ENCODE measurements around the gene ADGRL2. TPM values are rescaled to one million over a fixed set of nuclear protein-coding genes. Genes with fewer than 3 reads are reported as not detected.
"Not testable (repeated sequence)": the region's sequence is repeated elsewhere in the genome, so short reads cannot be mapped to it uniquely, and the experiment has no call there.

ADGRL2 gene
- total and polyA plus RNA-seq, 9 donors = 55.0 to 83.5 (median 66.1) TPM

DNA sequence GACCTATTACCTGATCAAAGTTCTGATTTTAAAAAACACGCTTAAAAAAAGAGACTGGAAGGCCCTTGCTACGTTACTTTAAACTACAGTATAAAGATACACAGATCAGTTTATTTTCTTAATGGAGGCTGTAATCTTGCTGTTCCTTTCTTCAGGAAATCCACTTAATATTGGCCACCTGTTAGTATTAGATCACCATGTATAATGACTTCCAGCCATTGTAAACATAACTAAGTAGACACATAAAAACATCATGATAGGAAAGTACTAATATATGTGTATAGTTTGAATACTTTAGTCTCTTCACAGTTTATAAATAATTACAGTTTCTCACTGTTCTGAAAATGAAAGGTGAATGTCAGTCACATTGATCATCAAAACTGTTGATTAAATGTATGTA is 68.6 kb downstream of the ADGRL2 start:
- Histone ChIP-seq H3K4me1 (ENCODE audit: insufficient read depth) (peaks cover 2% of the 10 kb centered on the region), H3K27ac (no peak overlapping the region), H3K9me3 (no peaks in the 10 kb centered on the region), H3K36me3 (no peaks in the 10 kb centered on the region), H3K4me3 (no peak overlapping the region), H3K27me3 (no peaks in the 10 kb centered on the region)
- DNase-seq = no peak
- 53 to 65% (median 63%) methylated on average over 2 of the region's 2 CpGs for WGBS, 3 donors
- intact Hi-C loops (cut with DNase I) = no loop called here
- TF ChIP-seq POLR2A (IDR thresholded peaks at IDR 0.05) (no peak), EP300 (IDR thresholded peaks at IDR 0.05) (no peak)
- TF ChIP-seq, protein P1, sequence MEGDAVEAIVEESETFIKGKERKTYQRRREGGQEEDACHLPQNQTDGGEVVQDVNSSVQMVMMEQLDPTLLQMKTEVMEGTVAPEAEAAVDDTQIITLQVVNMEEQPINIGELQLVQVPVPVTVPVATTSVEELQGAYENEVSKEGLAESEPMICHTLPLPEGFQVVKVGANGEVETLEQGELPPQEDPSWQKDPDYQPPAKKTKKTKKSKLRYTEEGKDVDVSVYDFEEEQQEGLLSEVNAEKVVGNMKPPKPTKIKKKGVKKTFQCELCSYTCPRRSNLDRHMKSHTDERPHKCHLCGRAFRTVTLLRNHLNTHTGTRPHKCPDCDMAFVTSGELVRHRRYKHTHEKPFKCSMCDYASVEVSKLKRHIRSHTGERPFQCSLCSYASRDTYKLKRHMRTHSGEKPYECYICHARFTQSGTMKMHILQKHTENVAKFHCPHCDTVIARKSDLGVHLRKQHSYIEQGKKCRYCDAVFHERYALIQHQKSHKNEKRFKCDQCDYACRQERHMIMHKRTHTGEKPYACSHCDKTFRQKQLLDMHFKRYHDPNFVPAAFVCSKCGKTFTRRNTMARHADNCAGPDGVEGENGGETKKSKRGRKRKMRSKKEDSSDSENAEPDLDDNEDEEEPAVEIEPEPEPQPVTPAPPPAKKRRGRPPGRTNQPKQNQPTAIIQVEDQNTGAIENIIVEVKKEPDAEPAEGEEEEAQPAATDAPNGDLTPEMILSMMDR (IDR thresholded peaks at IDR 0.05) = no peak

DNA sequence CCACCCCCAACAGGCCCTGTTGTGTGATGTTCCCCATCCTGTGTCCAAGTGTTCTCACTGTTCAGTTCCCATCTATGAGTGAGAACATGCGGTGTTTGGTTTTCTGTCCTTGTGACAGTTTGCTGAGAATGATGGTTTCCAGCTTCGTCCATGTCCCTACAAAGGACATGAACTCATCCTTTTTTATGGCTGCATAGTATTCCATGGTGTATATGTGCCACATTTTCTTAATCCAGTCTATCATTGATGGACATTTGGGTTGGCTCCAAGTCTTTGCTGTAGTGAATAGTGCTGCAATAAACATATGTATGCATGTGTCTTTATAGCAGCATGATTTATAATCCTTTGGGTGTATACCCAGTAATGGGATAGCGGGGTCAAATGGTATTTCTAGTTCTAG is 70.4 kb downstream of the ADGRL2 start:
- H3K9me3 ChIP-seq; DNase-seq; H3K4me1 ChIP-seq (ENCODE audit: insufficient read depth); H3K36me3 ChIP-seq; H3K27ac ChIP-seq; intact Hi-C loops (cut with DNase I); H3K27me3 ChIP-seq; H3K4me3 ChIP-seq: not testable (repeated sequence)
- 97 to 100% (median 97%) methylated on average over 3 of the region's 3 CpGs for WGBS, 3 donors

DNA sequence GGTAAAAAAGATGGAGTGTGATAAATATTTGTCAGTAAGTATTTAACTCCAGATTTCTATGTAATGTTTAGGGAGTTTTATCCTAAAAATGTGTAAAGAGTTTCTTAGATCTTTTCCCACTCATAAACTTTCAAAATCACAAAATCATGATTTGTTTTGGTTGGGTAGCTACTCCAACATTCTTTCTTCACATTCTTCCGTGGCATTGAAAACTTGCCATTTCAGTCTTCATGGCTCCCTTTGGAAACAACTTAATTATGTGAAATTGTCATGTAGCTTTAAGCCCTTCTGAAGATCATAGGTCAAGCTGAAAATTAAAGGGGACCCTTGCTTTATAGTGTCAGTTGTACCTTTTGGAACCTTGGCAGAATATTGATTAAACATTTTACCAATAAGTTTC is 73.2 kb downstream of the ADGRL2 start:
- no peak overlapping the region for H3K4me3 ChIP-seq
- DNase-seq = no peak
- intact Hi-C loops (cut with DNase I) = no loop called here
- no peaks in the 10 kb centered on the region for H3K36me3 ChIP-seq
- H3K4me1 ChIP-seq (ENCODE audit: insufficient read depth) = peaks cover 8% of the 10 kb centered on the region
- 8 to 21% (median 11%) methylated on average over 1 of the region's 1 CpG for WGBS, 3 donors
- H3K27me3 ChIP-seq = no peaks in the 10 kb centered on the region
- H3K27ac ChIP-seq = no peak overlapping the region
- TF ChIP-seq, protein P1 (IDR thresholded peaks at IDR 0.05) = no peak
- TF ChIP-seq EP300 (IDR thresholded peaks at IDR 0.05) (no peak), POLR2A (IDR thresholded peaks at IDR 0.05) (no peak)
- no peaks in the 10 kb centered on the region for H3K9me3 ChIP-seq

DNA sequence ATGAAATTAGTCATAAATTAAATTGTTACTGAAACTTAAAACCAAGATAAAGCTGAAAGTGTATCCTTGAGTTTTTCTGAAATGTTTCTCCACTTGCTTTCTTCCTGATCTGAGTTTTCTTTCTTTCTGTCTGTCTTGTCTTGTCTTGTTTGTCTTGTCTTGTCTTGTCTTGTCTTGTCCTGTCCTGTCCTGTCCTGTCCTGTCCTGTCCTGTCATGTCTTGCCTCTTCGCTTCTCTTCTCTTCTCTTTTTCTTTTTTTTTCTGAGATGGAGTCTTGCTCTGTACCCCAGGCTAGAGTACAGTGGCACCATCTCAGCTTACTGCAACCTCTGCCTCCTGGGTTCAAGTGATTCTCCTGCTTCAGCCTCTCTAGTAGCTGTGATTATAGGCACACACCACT is 73.7 kb downstream of the ADGRL2 start:
- no peak for DNase-seq
- Histone ChIP-seq H3K36me3 (no peaks in the 10 kb centered on the region), H3K9me3 (no peaks in the 10 kb centered on the region), H3K4me3 (no peak overlapping the region), H3K27me3 (no peaks in the 10 kb centered on the region), H3K4me1 (ENCODE audit: insufficient read depth) (peaks cover 8% of the 10 kb centered on the region), H3K27ac (no peak overlapping the region)
- TF ChIP-seq, protein P1 (IDR thresholded peaks at IDR 0.05) = no peak
- TF ChIP-seq EP300 (IDR thresholded peaks at IDR 0.05) (no peak), POLR2A (IDR thresholded peaks at IDR 0.05) (no peak)
- WGBS, 3 donors = 93 to 100% (median 96%) methylated on average over 1 of the region's 1 CpG
- intact Hi-C loops (cut with DNase I) = no loop called here

DNA sequence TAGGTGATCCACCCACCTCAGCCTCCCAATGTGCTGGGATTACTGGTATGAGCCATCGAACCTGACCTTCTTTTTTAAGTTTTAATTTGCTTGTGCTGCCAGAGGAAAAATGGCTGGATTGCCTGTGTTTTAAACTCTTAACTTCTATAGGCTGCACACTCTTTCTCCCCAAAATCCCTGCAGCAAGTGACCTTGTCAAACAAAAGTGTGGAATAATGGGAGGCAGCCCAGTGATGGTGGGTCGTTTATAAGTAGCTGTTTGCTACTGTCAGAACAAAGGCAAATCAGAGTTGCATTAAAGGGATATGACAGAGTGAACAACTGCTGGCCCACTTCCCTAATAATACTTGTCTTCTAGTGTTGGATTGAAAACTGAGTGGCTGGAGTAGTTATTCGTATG is 74.2 kb downstream of the ADGRL2 start:
- 66 to 72% (median 70%) methylated on average over 3 of the region's 3 CpGs for WGBS, 3 donors
- Histone ChIP-seq H3K27ac (no peak overlapping the region), H3K36me3 (no peaks in the 10 kb centered on the region), H3K4me3 (no peak overlapping the region), H3K4me1 (ENCODE audit: insufficient read depth) (peaks cover 8% of the 10 kb centered on the region), H3K27me3 (no peaks in the 10 kb centered on the region), H3K9me3 (no peaks in the 10 kb centered on the region)
- TF ChIP-seq EP300 (IDR thresholded peaks at IDR 0.05) (no peak), POLR2A (IDR thresholded peaks at IDR 0.05) (no peak)
- TF ChIP-seq, protein P1 (IDR thresholded peaks at IDR 0.05) = no peak
- intact Hi-C loops (cut with DNase I) = no loop called here
- DNase-seq = no peak

Data from ovary (tissue), 9 donors.